Measurements from ENCODE around the gene FAM237B.

DNA sequence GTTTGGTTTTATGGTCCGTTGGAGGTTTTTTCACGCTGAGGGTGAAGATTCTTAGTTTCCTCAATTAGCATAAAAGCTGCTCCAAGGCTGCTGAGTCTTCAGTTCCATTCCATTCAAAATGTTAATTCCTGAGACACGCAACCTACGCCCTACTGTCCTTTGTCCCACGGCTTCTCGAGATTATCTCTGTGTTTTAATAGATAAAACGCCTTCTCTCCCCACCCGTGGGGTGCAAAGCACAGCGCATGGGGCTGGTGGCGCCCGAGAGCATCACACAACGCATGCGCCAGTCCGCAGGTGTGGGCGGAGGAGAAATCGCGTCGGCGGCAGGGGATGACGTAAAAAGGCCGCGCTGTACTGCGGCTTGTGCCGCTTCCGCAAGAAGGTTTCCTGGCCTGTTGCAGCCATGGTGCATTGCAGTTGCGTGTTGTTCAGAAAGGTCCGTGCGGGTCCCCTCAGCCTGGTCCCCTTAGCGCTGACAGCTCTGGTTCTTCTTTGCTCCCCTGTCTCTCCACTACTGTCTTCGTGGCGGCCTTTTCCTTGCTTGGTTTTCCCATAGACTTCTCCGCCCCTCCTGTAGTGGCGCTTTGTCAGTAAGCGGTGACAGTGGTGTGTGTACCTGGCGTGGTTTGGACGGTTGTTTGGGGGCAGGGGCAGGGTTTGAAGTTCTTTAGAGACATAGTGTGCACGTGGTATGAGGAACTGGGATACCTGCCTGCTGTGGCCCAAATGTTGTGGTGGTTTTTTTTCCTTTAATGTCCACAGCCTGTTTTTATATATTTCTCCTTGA is 25.4 kb upstream of the FAM237B start, which contains the start of gene GTPBP10:
- TF ChIP-seq, protein P1, sequence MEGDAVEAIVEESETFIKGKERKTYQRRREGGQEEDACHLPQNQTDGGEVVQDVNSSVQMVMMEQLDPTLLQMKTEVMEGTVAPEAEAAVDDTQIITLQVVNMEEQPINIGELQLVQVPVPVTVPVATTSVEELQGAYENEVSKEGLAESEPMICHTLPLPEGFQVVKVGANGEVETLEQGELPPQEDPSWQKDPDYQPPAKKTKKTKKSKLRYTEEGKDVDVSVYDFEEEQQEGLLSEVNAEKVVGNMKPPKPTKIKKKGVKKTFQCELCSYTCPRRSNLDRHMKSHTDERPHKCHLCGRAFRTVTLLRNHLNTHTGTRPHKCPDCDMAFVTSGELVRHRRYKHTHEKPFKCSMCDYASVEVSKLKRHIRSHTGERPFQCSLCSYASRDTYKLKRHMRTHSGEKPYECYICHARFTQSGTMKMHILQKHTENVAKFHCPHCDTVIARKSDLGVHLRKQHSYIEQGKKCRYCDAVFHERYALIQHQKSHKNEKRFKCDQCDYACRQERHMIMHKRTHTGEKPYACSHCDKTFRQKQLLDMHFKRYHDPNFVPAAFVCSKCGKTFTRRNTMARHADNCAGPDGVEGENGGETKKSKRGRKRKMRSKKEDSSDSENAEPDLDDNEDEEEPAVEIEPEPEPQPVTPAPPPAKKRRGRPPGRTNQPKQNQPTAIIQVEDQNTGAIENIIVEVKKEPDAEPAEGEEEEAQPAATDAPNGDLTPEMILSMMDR (IDR thresholded peaks at IDR 0.05; ENCODE audit: insufficient read depth, low read length): peak; percentile 56
- TF ChIP-seq GABPA (IDR thresholded peaks at IDR 0.05; ENCODE audit: low read depth): no peak
- TF ChIP-seq, protein P2, sequence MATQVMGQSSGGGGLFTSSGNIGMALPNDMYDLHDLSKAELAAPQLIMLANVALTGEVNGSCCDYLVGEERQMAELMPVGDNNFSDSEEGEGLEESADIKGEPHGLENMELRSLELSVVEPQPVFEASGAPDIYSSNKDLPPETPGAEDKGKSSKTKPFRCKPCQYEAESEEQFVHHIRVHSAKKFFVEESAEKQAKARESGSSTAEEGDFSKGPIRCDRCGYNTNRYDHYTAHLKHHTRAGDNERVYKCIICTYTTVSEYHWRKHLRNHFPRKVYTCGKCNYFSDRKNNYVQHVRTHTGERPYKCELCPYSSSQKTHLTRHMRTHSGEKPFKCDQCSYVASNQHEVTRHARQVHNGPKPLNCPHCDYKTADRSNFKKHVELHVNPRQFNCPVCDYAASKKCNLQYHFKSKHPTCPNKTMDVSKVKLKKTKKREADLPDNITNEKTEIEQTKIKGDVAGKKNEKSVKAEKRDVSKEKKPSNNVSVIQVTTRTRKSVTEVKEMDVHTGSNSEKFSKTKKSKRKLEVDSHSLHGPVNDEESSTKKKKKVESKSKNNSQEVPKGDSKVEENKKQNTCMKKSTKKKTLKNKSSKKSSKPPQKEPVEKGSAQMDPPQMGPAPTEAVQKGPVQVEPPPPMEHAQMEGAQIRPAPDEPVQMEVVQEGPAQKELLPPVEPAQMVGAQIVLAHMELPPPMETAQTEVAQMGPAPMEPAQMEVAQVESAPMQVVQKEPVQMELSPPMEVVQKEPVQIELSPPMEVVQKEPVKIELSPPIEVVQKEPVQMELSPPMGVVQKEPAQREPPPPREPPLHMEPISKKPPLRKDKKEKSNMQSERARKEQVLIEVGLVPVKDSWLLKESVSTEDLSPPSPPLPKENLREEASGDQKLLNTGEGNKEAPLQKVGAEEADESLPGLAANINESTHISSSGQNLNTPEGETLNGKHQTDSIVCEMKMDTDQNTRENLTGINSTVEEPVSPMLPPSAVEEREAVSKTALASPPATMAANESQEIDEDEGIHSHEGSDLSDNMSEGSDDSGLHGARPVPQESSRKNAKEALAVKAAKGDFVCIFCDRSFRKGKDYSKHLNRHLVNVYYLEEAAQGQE (IDR thresholded peaks at IDR 0.05; ENCODE audit: insufficient replicate concordance, low read depth): peak; percentile 44

All from HL-60 (cell line).